NB4 (cell line): ENCODE measurements around the gene RAMAC.

ENCODE experiments used
- POLR2A ChIP-seq: IDR thresholded peaks from 2 replicates; pipeline ENCODE4 v1.6.1; 2011; ENCODE audit warnings: mild to moderate bottlenecking; ENCODE audit not compliant: insufficient read length; ENCODE audit errors: extremely low read depth
- TF ChIP-seq, protein P1 (sequence below): IDR thresholded peaks from one replicate; pipeline ENCODE4 v1.5.1; 2012; ENCODE audit warnings: low read depth, low read length
- TF ChIP-seq, protein P2 (sequence below): IDR thresholded peaks from 2 replicates; pipeline ENCODE4 v1.6.1; 2011; ENCODE audit warnings: low read depth, low read length

DNA sequence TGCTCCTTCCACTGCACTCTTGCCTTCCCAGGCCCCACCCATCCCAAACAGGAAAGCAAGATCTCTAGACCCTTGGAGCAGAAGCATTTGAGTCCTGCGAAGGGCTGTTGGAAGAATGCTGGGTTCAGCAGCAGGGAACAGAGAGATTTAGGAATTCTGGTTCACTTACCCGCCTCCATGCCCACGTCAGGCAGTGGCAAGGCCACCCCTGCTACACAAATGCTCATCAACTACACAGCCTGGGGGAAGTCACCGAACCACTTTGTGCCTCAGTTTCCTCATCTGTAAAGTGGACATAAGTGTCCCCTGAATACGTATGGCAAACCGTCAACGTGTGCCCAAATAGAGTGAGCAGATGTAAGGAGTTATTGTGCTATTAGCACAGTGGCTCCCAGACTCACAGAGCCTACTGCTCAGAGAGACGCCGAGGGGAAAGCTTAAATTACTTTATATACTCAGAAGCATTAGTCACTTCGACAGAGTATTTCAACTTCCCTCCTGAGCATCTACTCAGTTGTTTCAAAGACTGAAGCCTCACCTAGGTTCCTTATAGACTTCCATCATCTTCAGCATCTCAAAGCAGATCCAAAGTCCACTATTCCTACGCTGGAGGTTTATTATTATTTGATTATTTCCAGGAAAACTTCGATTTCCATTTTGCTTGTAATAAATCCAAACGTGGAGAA is 34.4 kb upstream of the RAMAC start:
- TF ChIP-seq, protein P1, sequence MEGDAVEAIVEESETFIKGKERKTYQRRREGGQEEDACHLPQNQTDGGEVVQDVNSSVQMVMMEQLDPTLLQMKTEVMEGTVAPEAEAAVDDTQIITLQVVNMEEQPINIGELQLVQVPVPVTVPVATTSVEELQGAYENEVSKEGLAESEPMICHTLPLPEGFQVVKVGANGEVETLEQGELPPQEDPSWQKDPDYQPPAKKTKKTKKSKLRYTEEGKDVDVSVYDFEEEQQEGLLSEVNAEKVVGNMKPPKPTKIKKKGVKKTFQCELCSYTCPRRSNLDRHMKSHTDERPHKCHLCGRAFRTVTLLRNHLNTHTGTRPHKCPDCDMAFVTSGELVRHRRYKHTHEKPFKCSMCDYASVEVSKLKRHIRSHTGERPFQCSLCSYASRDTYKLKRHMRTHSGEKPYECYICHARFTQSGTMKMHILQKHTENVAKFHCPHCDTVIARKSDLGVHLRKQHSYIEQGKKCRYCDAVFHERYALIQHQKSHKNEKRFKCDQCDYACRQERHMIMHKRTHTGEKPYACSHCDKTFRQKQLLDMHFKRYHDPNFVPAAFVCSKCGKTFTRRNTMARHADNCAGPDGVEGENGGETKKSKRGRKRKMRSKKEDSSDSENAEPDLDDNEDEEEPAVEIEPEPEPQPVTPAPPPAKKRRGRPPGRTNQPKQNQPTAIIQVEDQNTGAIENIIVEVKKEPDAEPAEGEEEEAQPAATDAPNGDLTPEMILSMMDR, result no peak
- TF ChIP-seq, protein P2, sequence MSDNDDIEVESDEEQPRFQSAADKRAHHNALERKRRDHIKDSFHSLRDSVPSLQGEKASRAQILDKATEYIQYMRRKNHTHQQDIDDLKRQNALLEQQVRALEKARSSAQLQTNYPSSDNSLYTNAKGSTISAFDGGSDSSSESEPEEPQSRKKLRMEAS, result no peak
- TF ChIP-seq POLR2A, result no peak
